ENCODE measurements around the gene CFLAR.
"Not testable (repeated sequence)": the region's sequence is repeated elsewhere in the genome, so short reads cannot be mapped to it uniquely, and the experiment has no call there.

CFLAR gene

GRCh38 chr2:201167546-201167945 is 51.6 kb downstream of the CFLAR start:
- no peaks in the 10 kb centered on the region for H3K27me3 ChIP-seq (ENCODE audit: insufficient read depth, low read length, poor library complexity, severe bottlenecking)
- H3K9ac ChIP-seq (ENCODE audit: low read depth, low read length, poor library complexity, severe bottlenecking), result no peak overlapping the region
- no peaks in the 10 kb centered on the region for H4K20me1 ChIP-seq (ENCODE audit: insufficient read depth, low read length, poor library complexity, severe bottlenecking)
- H3K4me3 ChIP-seq (ENCODE audit: low read length, poor library complexity, severe bottlenecking), result no peak overlapping the region
- H3K9me3 ChIP-seq (ENCODE audit: insufficient read depth, low read depth, low read length), result no peaks in the 10 kb centered on the region
- no peaks in the 10 kb centered on the region for H3F3A ChIP-seq (ENCODE audit: low read depth)
- H3K36me3 ChIP-seq (ENCODE audit: insufficient read depth, low read length), result peaks cover 24% of the 10 kb centered on the region; the same call in 1 of the 2 replicates
- H3K4me1 ChIP-seq (ENCODE audit: insufficient read depth, low read length, poor library complexity, severe bottlenecking), result no peaks in the 10 kb centered on the region
- no peak overlapping the region for H2AFZ ChIP-seq (ENCODE audit: low read length)
- H3K79me2 ChIP-seq (ENCODE audit: insufficient read depth, low read length), result no peaks in the 10 kb centered on the region
- TF ChIP-seq CTCF (conservative IDR thresholded peaks at IDR 0.05; ENCODE audit: low read length) (no peak), EZH2phosphoT487 (IDR thresholded peaks at IDR 0.05; ENCODE audit: borderline replicate concordance) (no peak)
- H3K4me2 ChIP-seq (ENCODE audit: low read depth, low read length, poor library complexity, severe bottlenecking), result no peak overlapping the region
- H3K9me2 ChIP-seq (replicated peaks; ENCODE audit: low read depth, low read length), result no peaks in the 10 kb centered on the region

- H3K9ac ChIP-seq (ENCODE audit: low read depth, low read length, poor library complexity, severe bottlenecking); H3K27me3 ChIP-seq (ENCODE audit: insufficient read depth, low read length, poor library complexity, severe bottlenecking); H3F3A ChIP-seq (ENCODE audit: low read depth); H3K4me1 ChIP-seq (ENCODE audit: insufficient read depth, low read length, poor library complexity, severe bottlenecking); H3K9me2 ChIP-seq (replicated peaks; ENCODE audit: low read depth, low read length); H3K4me3 ChIP-seq (ENCODE audit: low read length, poor library complexity, severe bottlenecking); H3K4me2 ChIP-seq (ENCODE audit: low read depth, low read length, poor library complexity, severe bottlenecking); H3K9me3 ChIP-seq (ENCODE audit: insufficient read depth, low read depth, low read length); H2AFZ ChIP-seq (ENCODE audit: low read length); H4K20me1 ChIP-seq (ENCODE audit: insufficient read depth, low read length, poor library complexity, severe bottlenecking); H3K79me2 ChIP-seq (ENCODE audit: insufficient read depth, low read length): not testable (repeated sequence)
- H3K36me3 ChIP-seq (ENCODE audit: insufficient read depth, low read length), result peaks cover 15% of the 10 kb centered on the region; the same call in 1 of the 2 replicates
Observed at GRCh38 chr2:201168496-201168895, 52.5 kb downstream of the CFLAR start.

- no peak overlapping the region for H3K4me3 ChIP-seq (ENCODE audit: low read length, poor library complexity, severe bottlenecking)
- H3K9ac ChIP-seq (ENCODE audit: low read depth, low read length, poor library complexity, severe bottlenecking), result no peak overlapping the region
- H2AFZ ChIP-seq (ENCODE audit: low read length), result no peak overlapping the region
- no peaks in the 10 kb centered on the region; the same call in 1 of the 2 replicates for H3K36me3 ChIP-seq (ENCODE audit: insufficient read depth, low read length)
- H3K9me3 ChIP-seq (ENCODE audit: insufficient read depth, low read depth, low read length), result no peaks in the 10 kb centered on the region
- no peak for TF ChIP-seq EZH2phosphoT487 (IDR thresholded peaks at IDR 0.05; ENCODE audit: borderline replicate concordance)
- no peak for TF ChIP-seq CTCF (conservative IDR thresholded peaks at IDR 0.05; ENCODE audit: low read length)
- no peaks in the 10 kb centered on the region for H3F3A ChIP-seq (ENCODE audit: low read depth)
- no peaks in the 10 kb centered on the region for H3K79me2 ChIP-seq (ENCODE audit: insufficient read depth, low read length)
- no peaks in the 10 kb centered on the region for H3K9me2 ChIP-seq (replicated peaks; ENCODE audit: low read depth, low read length)
- no peaks in the 10 kb centered on the region for H3K27me3 ChIP-seq (ENCODE audit: insufficient read depth, low read length, poor library complexity, severe bottlenecking)
- peaks cover 15% of the 10 kb centered on the region for H3K4me1 ChIP-seq (ENCODE audit: insufficient read depth, low read length, poor library complexity, severe bottlenecking)
- no peaks in the 10 kb centered on the region for H4K20me1 ChIP-seq (ENCODE audit: insufficient read depth, low read length, poor library complexity, severe bottlenecking)
- no peak overlapping the region for H3K4me2 ChIP-seq (ENCODE audit: low read depth, low read length, poor library complexity, severe bottlenecking)
Observed at GRCh38 chr2:201171259-201171814, 55.4 kb downstream of the CFLAR start.

GRCh38 chr2:201172279-201172678 is 56.3 kb downstream of the CFLAR start:
- Histone ChIP-seq H3F3A (ENCODE audit: low read depth) (no peaks in the 10 kb centered on the region), H4K20me1 (ENCODE audit: insufficient read depth, low read length, poor library complexity, severe bottlenecking) (no peaks in the 10 kb centered on the region), H3K4me2 (ENCODE audit: low read depth, low read length, poor library complexity, severe bottlenecking) (no peak overlapping the region), H3K9me3 (ENCODE audit: insufficient read depth, low read depth, low read length) (no peaks in the 10 kb centered on the region), H3K4me3 (ENCODE audit: low read length, poor library complexity, severe bottlenecking) (no peak overlapping the region), H3K79me2 (ENCODE audit: insufficient read depth, low read length) (no peaks in the 10 kb centered on the region), H3K27me3 (ENCODE audit: insufficient read depth, low read length, poor library complexity, severe bottlenecking) (no peaks in the 10 kb centered on the region), H3K9me2 (replicated peaks; ENCODE audit: low read depth, low read length) (no peaks in the 10 kb centered on the region), H3K9ac (ENCODE audit: low read depth, low read length, poor library complexity, severe bottlenecking) (no peak overlapping the region), H3K4me1 (ENCODE audit: insufficient read depth, low read length, poor library complexity, severe bottlenecking) (peaks cover 18% of the 10 kb centered on the region), H2AFZ (ENCODE audit: low read length) (no peak overlapping the region), H3K36me3 (ENCODE audit: insufficient read depth, low read length) (no peaks in the 10 kb centered on the region; the same call in 1 of the 2 replicates)
- no peak for TF ChIP-seq EZH2phosphoT487 (IDR thresholded peaks at IDR 0.05; ENCODE audit: borderline replicate concordance)
- no peak for TF ChIP-seq CTCF (conservative IDR thresholded peaks at IDR 0.05; ENCODE audit: low read length)

All from Loucy (cell line).